A673 (cell line): Measurements from ENCODE around the gene LRCH1.

Experiments
- CTCF ChIP-seq: fragments of 300-800, 200-600 bp; sonication (generic); conservative IDR thresholded peaks from 2 replicates; pipeline ENCODE4 v1.5.1; 2017; ENCODE audit warnings: low read depth, mild to moderate bottlenecking, antibody characterized with exemption, low read length, moderate library complexity, mixed read lengths
- EZH2 ChIP-seq: fragments of 200-600 bp; sonication (generic); IDR thresholded peaks from 2 replicates; pipeline ENCODE4 v1.6.1; 2017; ENCODE audit warnings: borderline replicate concordance, low read depth, mild to moderate bottlenecking, mixed read lengths, antibody characterized with exemption, low read length; ENCODE audit not compliant: poor library complexity, severe bottlenecking

GRCh38 chr13:46682015-46682414 lies 129.0 kb downstream of the LRCH1 start:
- no peak for TF ChIP-seq CTCF
- no peak for TF ChIP-seq EZH2
